Caco-2 (cell line): Measurements from ENCODE around the gene PIGK. TPM values are rescaled to one million over a fixed set of nuclear protein-coding genes. Genes with fewer than 3 reads are reported as not detected.

Experiments
- BruUV-seq: library from RNA; stranded (reverse); fragments of 400-500 nt; replicated peaks from 2 replicates; lab custom pipeline; 2021; lab: Mats Ljungman, UMichigan
- CTCF ChIA-PET: fragments of 300-600 bp; sonication (Branson Sonifier 250); formaldehyde crosslinking; loops from one replicate; lab custom pipeline; 2022; ENCODE audit warnings: antibody characterized with exemption; lab: Charles Lee
- POLR2A ChIA-PET: fragments of 300-600 bp; sonication (Branson Sonifier 250); formaldehyde crosslinking; loops from one replicate; lab custom pipeline; 2022; ENCODE audit warnings: antibody characterized with exemption; lab: Charles Lee
- DNase-seq, 2 experiments: peaks; one replicate each; pipeline versions ENCODE4 v3.0.0 to v3.0.0-alpha.2; 2020 to 2022
- H3K27me3 ChIP-seq: replicated peaks from 2 replicates; pipeline ENCODE4 v1.6.0; 2011; ENCODE audit warnings: low read length; ENCODE audit not compliant: control insufficient read depth, insufficient read depth
- H3K36me3 ChIP-seq: 2 replicates; pipeline ENCODE4 v1.5.1; 2011; ENCODE audit warnings: low read length; ENCODE audit not compliant: control insufficient read depth, insufficient read depth
- H3K4me1 ChIP-seq: fragments of 250-450 bp; sonication (Bioruptor Pico); 2 replicates; pipeline ENCODE4 v1.5.1; 2020; ENCODE audit warnings: mild to moderate bottlenecking
- H3K4me3 ChIP-seq: 2 replicates; pipeline ENCODE4 v1.5.1; 2011; ENCODE audit warnings: low read depth, mild to moderate bottlenecking, control low read depth, low read length
- H3K9me3 ChIP-seq: fragments of 250-450 bp; sonication (Bioruptor Pico); 2 replicates; pipeline ENCODE4 v1.5.1; 2020; ENCODE audit warnings: mild to moderate bottlenecking, moderate library complexity
- H3K27ac Mint-ChIP-seq: one replicate; pipeline ENCODE4 v1.8.0; 2022; ENCODE audit warnings: mixed read lengths; ENCODE audit not compliant: unreplicated experiment
- H3K27me3 Mint-ChIP-seq: one replicate; pipeline ENCODE4 v1.8.0; 2022; ENCODE audit warnings: mixed read lengths; ENCODE audit not compliant: insufficient read depth, unreplicated experiment
- H3K36me3 Mint-ChIP-seq: one replicate; pipeline ENCODE4 v1.8.0; 2022; ENCODE audit warnings: mild to moderate bottlenecking, mixed read lengths; ENCODE audit not compliant: insufficient read depth, unreplicated experiment
- H3K4me1 Mint-ChIP-seq: one replicate; pipeline ENCODE4 v1.8.0; 2022; ENCODE audit warnings: low read depth, mixed read lengths; ENCODE audit not compliant: unreplicated experiment
- H3K4me3 Mint-ChIP-seq: one replicate; pipeline ENCODE4 v1.8.0; 2022; ENCODE audit warnings: mild to moderate bottlenecking, moderate library complexity, mixed read lengths; ENCODE audit not compliant: unreplicated experiment
- H3K9me3 Mint-ChIP-seq: one replicate; pipeline ENCODE4 v1.8.0; 2022; ENCODE audit warnings: mixed read lengths; ENCODE audit not compliant: unreplicated experiment
- intact Hi-C: fragments of 100-400 bp; cut with micrococcal nuclease; formaldehyde crosslinking; loops from one replicate; pipeline ENCODE4 v1.10.0; 2022; ENCODE audit not compliant: unreplicated experiment
- total RNA-seq: library from RNA; stranded (reverse); gene quantifications from 2 replicates; pipeline ENCODE4 v1.2.3, GENCODE V29; 2022
- TF ChIP-seq, protein P1 (sequence below), 2 experiments: fragments of 200-600 bp in 1 of 2; IDR thresholded peaks; 1 replicate in 1 of 2; 2 replicates in 1 of 2; pipeline versions ENCODE4 v1.5.1 to v1.8.0; 2011 to 2022; ENCODE audit warnings: antibody characterized with exemption in 1 of 2, control low read depth in 1 of 2, inconsistent platforms in 1 of 2, low read depth in 1 of 2, low read length in 1 of 2, mild to moderate bottlenecking in 1 of 2, moderate library complexity in 1 of 2; ENCODE audit not compliant: insufficient read depth in 1 of 2, severe bottlenecking in 1 of 2, unreplicated experiment in 1 of 2

PIGK gene
- total RNA-seq, 1 experiment from 2014 or later: 19.7 TPM

DNA sequence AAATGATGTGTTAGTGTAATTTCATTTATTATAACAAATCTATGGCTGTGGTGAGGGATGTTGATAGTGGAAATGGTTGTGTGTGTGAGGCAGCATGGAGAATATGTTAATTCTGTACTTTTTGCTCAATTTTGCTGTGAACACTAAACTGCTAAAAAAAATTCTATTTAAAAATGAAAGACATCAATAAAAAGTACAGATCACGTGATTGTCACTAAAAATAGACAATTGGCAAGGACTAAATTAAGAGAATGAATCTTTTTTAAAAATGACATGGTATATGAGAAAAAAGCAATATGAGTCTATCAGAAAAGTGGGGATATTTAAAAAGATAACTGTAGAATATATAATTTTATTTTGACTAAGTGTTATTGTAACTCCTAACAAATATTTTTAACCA, 15.7 kb upstream of the PIGK start:
- H3K36me3 ChIP-seq: no peaks in the 10 kb centered on the region
- H3K4me3 ChIP-seq: no peak overlapping the region
- ChIA-PET POLR2A (no interaction called here), CTCF (no interaction called here)
- intact Hi-C loops: no loop called here
- Mint-ChIP-seq H3K27me3 (peaks cover 11% of the 10 kb centered on the region), H3K36me3 (no peaks in the 10 kb centered on the region), H3K4me1 (no peaks in the 10 kb centered on the region), H3K4me3 (no peak overlapping the region), H3K27ac (no peak overlapping the region), H3K9me3 (no peaks in the 10 kb centered on the region)
- no TSS peak for BruUV-seq
- TF ChIP-seq, protein P1, sequence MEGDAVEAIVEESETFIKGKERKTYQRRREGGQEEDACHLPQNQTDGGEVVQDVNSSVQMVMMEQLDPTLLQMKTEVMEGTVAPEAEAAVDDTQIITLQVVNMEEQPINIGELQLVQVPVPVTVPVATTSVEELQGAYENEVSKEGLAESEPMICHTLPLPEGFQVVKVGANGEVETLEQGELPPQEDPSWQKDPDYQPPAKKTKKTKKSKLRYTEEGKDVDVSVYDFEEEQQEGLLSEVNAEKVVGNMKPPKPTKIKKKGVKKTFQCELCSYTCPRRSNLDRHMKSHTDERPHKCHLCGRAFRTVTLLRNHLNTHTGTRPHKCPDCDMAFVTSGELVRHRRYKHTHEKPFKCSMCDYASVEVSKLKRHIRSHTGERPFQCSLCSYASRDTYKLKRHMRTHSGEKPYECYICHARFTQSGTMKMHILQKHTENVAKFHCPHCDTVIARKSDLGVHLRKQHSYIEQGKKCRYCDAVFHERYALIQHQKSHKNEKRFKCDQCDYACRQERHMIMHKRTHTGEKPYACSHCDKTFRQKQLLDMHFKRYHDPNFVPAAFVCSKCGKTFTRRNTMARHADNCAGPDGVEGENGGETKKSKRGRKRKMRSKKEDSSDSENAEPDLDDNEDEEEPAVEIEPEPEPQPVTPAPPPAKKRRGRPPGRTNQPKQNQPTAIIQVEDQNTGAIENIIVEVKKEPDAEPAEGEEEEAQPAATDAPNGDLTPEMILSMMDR (IDR thresholded peaks at IDR 0.05; ENCODE audit: insufficient read depth in 1 of 2, low read depth in 1 of 2, low read length in 1 of 2, severe bottlenecking in 1 of 2, unreplicated experiment in 1 of 2): no peak
- no peaks in the 10 kb centered on the region for H3K27me3 ChIP-seq
- no peaks in the 10 kb centered on the region for H3K9me3 ChIP-seq
- H3K4me1 ChIP-seq: no peaks in the 10 kb centered on the region
- no peak for DNase-seq

DNA sequence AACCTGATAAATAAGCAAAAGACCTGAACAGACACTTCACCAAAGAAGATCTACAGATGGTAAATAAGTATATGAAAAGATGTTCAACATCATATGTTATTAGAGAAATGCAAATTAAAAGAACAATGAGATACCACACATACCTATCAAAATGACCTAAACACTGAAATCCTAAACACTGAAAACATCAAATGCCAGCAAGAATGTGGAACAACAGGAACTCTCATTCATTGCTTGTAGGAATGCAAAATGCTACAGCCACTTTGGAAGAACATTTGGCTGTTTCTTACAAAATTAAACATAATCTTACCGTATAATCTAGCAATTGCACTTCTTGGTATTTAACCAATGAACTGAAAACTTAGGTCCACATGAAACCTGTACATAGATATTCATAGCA, 14.9 kb upstream of the PIGK start:
- Histone ChIP-seq H3K36me3 (no peaks in the 10 kb centered on the region), H3K9me3 (no peaks in the 10 kb centered on the region), H3K4me1 (no peaks in the 10 kb centered on the region), H3K27me3 (no peaks in the 10 kb centered on the region), H3K4me3 (no peak overlapping the region)
- Mint-ChIP-seq H3K4me3 (no peak overlapping the region), H3K27ac (no peak overlapping the region), H3K27me3 (peaks cover 7% of the 10 kb centered on the region), H3K9me3 (no peaks in the 10 kb centered on the region), H3K4me1 (no peaks in the 10 kb centered on the region), H3K36me3 (no peaks in the 10 kb centered on the region)
- intact Hi-C loops: no loop called here
- ChIA-PET POLR2A (no interaction called here), CTCF (no interaction called here)
- no TSS peak for BruUV-seq
- TF ChIP-seq, protein P1 (IDR thresholded peaks at IDR 0.05; ENCODE audit: insufficient read depth in 1 of 2, low read depth in 1 of 2, low read length in 1 of 2, severe bottlenecking in 1 of 2, unreplicated experiment in 1 of 2): no peak
- DNase-seq: no peak

DNA sequence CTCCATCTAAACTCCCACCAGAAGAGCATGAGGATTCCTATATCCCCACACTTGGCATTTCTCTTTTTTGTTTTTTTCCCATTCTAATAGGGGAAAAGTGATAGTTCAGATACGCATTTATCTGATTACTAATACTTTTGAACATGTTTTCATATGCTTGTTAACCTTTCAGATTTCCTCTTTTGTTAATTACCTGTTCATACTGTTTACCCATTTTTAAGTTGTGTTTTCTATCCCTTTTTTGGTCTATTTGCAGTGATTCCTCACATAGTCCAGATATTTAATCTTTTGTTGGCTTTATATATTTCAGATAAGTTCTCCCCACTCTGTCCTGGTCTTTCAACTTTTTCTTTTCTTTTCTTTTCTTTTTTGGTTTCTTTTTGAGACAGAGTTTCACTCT, 13.6 kb upstream of the PIGK start:
- intact Hi-C loops: no loop called here
- no TSS peak for BruUV-seq
- Histone ChIP-seq H3K4me3 (no peak overlapping the region), H3K36me3 (no peaks in the 10 kb centered on the region), H3K27me3 (no peaks in the 10 kb centered on the region), H3K9me3 (no peaks in the 10 kb centered on the region), H3K4me1 (no peaks in the 10 kb centered on the region)
- CTCF ChIA-PET: no interaction called here
- Mint-ChIP-seq H3K4me3 (no peak overlapping the region), H3K27ac (no peak overlapping the region), H3K4me1 (no peaks in the 10 kb centered on the region), H3K9me3 (no peaks in the 10 kb centered on the region), H3K27me3 (peaks cover 4% of the 10 kb centered on the region), H3K36me3 (no peaks in the 10 kb centered on the region)
- POLR2A ChIA-PET: no interaction called here
- no peak for DNase-seq
- TF ChIP-seq, protein P1 (IDR thresholded peaks at IDR 0.05; ENCODE audit: insufficient read depth in 1 of 2, low read depth in 1 of 2, low read length in 1 of 2, severe bottlenecking in 1 of 2, unreplicated experiment in 1 of 2): no peak
